Mesodermal cell (in vitro differentiated cells): Measurements from ENCODE around the gene AKAP4.

Source experiments
- H3K27ac ChIP-seq: 2 replicates; pipeline ENCODE4 v1.7.0; 2013; ENCODE audit warnings: mild to moderate bottlenecking, low read depth, low read length, moderate library complexity; ENCODE audit not compliant: severe bottlenecking
- H3K36me3 ChIP-seq: 2 replicates; pipeline ENCODE4 v1.7.1; 2013; ENCODE audit warnings: mild to moderate bottlenecking, low read length, moderate library complexity; ENCODE audit not compliant: control insufficient read depth, insufficient read depth
- H3K4me1 ChIP-seq: one replicate; pipeline ENCODE4 v1.7.1; 2013; ENCODE audit warnings: mild to moderate bottlenecking, low read length; ENCODE audit not compliant: insufficient read depth, control insufficient read depth, poor library complexity, severe bottlenecking
- H3K4me3 ChIP-seq: 2 replicates; pipeline ENCODE4 v1.7.0; 2013; ENCODE audit warnings: low read length, control low read depth, mild to moderate bottlenecking; ENCODE audit not compliant: insufficient read depth, poor library complexity, severe bottlenecking; ENCODE audit errors: extremely low read depth
- H3K9me3 ChIP-seq: 2 replicates; pipeline ENCODE4 v1.7.1; 2013; ENCODE audit warnings: mild to moderate bottlenecking, low read length, moderate library complexity; ENCODE audit not compliant: control insufficient read depth
- WGBS, 2 experiments: methylation state at CpG; one replicate each; pipeline ENCODE4 v1.1.5; 2013; ENCODE audit warnings: missing lambda C conversion rate in 2 of 2; ENCODE audit not compliant: insufficient coverage in 2 of 2; 5-methylcytosine and 5-hydroxymethylcytosine counted together

Gene AKAP4

GRCh38 chrX:50168241-50168687 is 32.5 kb downstream of the AKAP4 start:
- Histone ChIP-seq H3K4me3 (no peak overlapping the region), H3K36me3 (no peaks in the 10 kb centered on the region), H3K4me1 (no peaks in the 10 kb centered on the region), H3K9me3 (no peaks in the 10 kb centered on the region), H3K27ac (no peak overlapping the region)
- WGBS, 2 experiments, result 92% methylated on average over 2 of the region's 5 CpGs; no CpG with 5 or more reads in 1 of the 2 experiments

- Histone ChIP-seq H3K9me3 (no peaks in the 10 kb centered on the region), H3K27ac (no peak overlapping the region), H3K4me1 (no peaks in the 10 kb centered on the region), H3K4me3 (no peak overlapping the region), H3K36me3 (no peaks in the 10 kb centered on the region)
- WGBS, 2 experiments, result no CpG with 5 or more reads among the region's 7 CpGs
Measured at GRCh38 chrX:50167366-50167765, 33.4 kb downstream of the AKAP4 start.

DNA sequence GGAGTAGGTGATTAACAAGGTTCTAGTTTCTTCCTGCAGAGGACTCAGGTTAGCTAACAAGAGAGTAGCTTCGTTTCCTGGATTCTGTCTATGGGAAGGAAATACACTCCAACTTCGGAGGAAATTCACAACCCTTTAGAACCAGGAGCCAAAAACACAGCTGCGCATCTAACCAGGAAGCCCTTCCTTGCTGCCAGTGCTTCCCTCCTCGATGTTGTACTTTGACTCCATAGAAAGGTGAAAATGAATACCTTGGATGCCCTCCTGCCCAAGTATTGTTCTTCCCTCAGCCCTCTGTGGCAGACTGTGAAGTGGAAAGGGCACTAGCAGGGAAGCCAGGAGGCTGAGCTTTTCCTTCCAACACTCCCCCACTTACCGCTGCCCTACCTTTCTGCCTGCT is 35.1 kb downstream of the AKAP4 start:
- Histone ChIP-seq H3K4me3 (no peak overlapping the region), H3K36me3 (no peaks in the 10 kb centered on the region), H3K27ac (no peak overlapping the region), H3K4me1 (no peaks in the 10 kb centered on the region), H3K9me3 (no peaks in the 10 kb centered on the region)
- 94% methylated on average over 2 of the region's 5 CpGs; no CpG with 5 or more reads in 1 of the 2 experiments for WGBS, 2 experiments

GRCh38 chrX:50161127-50161526 is 39.7 kb downstream of the AKAP4 start:
- Histone ChIP-seq H3K4me1 (no peaks in the 10 kb centered on the region), H3K4me3 (no peak overlapping the region), H3K9me3 (no peaks in the 10 kb centered on the region), H3K36me3 (no peaks in the 10 kb centered on the region), H3K27ac (no peak overlapping the region)
- 100% methylated on average over 1 of the region's 3 CpGs; no CpG with 5 or more reads in 1 of the 2 experiments for WGBS, 2 experiments

DNA sequence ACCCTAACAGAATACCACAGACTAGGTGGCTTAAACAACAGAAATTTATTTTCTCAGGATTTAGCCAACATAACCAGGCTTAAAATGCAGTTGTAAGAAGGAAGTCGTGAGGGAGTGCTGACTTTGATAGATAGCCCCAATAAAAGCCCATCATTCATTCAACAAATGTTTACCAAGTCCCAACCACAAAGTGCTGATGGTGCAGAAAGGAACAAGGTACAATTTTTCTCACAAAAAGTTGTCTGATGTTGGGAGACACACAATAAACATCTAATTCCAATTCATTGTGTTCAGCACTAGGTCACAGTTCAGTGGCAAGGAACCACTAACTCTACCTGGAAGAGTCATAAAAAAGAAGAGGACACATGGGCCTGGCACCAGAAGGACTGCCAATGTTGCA is 42.2 kb downstream of the AKAP4 start:
- H3K9me3 ChIP-seq, result no peaks in the 10 kb centered on the region
- no peak overlapping the region for H3K4me3 ChIP-seq
- no peaks in the 10 kb centered on the region for H3K36me3 ChIP-seq
- no peaks in the 10 kb centered on the region for H3K4me1 ChIP-seq
- H3K27ac ChIP-seq, result no peak overlapping the region
- WGBS, 2 experiments, result no CpG with 5 or more reads among the region's 1 CpG

- H3K9me3 ChIP-seq, result no peaks in the 10 kb centered on the region
- no peak overlapping the region for H3K4me3 ChIP-seq
- 70% methylated on average over 2 of the region's 4 CpGs; no CpG with 5 or more reads in 1 of the 2 experiments for WGBS, 2 experiments
- no peaks in the 10 kb centered on the region for H3K36me3 ChIP-seq
- H3K27ac ChIP-seq, result no peak overlapping the region
- H3K4me1 ChIP-seq, result no peaks in the 10 kb centered on the region
Measured at GRCh38 chrX:50157545-50158135, 43.2 kb downstream of the AKAP4 start.

DNA sequence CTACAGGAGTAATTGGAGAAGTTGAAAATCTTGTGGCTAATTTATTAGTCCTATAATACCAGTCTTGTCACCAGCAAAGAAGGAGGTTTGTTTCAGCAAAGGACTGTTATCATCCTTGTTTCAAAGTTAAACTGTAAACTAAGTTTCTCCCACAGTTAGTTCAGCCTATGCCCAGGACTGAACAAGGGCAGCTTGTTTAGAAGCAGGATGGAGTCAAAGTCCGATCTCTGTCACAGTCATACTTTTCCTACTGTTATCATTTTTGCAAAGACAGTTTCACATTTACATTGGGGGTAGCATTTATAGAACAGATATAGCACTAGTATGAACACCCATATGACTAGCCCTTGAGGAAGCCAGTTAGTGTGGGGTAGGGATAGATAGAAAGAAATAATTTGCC is 46.4 kb downstream of the AKAP4 start:
- H3K27ac ChIP-seq, result no peak overlapping the region
- no peaks in the 10 kb centered on the region for H3K4me1 ChIP-seq
- H3K4me3 ChIP-seq, result no peak overlapping the region
- no peaks in the 10 kb centered on the region for H3K36me3 ChIP-seq
- no peaks in the 10 kb centered on the region for H3K9me3 ChIP-seq
- no CpG with 5 or more reads among the region's 1 CpG for WGBS, 2 experiments

GRCh38 chrX:50152456-50152855 is 48.4 kb downstream of the AKAP4 start:
- H3K4me3 ChIP-seq, result no peak overlapping the region
- WGBS, 2 experiments, result no CpG with 5 or more reads among the region's 2 CpGs
- no peaks in the 10 kb centered on the region for H3K36me3 ChIP-seq
- H3K4me1 ChIP-seq, result no peaks in the 10 kb centered on the region
- no peaks in the 10 kb centered on the region for H3K9me3 ChIP-seq
- H3K27ac ChIP-seq, result no peak overlapping the region

GRCh38 chrX:50147972-50148371 is 52.8 kb downstream of the AKAP4 start:
- Histone ChIP-seq H3K4me1 (no peaks in the 10 kb centered on the region), H3K4me3 (no peak overlapping the region), H3K9me3 (no peaks in the 10 kb centered on the region), H3K36me3 (no peaks in the 10 kb centered on the region), H3K27ac (no peak overlapping the region)
- WGBS, 2 experiments, result 98% methylated on average over 5 of the region's 7 CpGs; no CpG with 5 or more reads in 1 of the 2 experiments
